Measurements from ENCODE around the gene MYO5A. TPM values are rescaled to one million over a fixed set of nuclear protein-coding genes. Genes with fewer than 3 reads are reported as not detected.
A peak's percentile ranks its signal among the peaks of the same experiment; 100 is the strongest.

MYO5A gene
- total and polyA plus RNA-seq, 3 experiments from 2014 or later: 15.8 to 37.3 (median 31.0) TPM

GRCh38 chr15:52437646-52438045 is 91.0 kb downstream of the MYO5A start:
- Histone ChIP-seq H3K9me3 (ENCODE audit: low read length) (no peaks in the 10 kb centered on the region), H3K27me3 (ENCODE audit: insufficient read depth, low read length, poor library complexity, severe bottlenecking) (no peaks in the 10 kb centered on the region), H3K4me3 (ENCODE audit: low read length) (no peak overlapping the region), H3K27ac (ENCODE audit: low read depth, low read length) (no peak overlapping the region), H3K36me3 (ENCODE audit: insufficient read depth, low read length) (no peaks in the 10 kb centered on the region), H3K4me1 (ENCODE audit: insufficient read depth, low read length) (no peaks in the 10 kb centered on the region)
- Mint-ChIP-seq H3K36me3 (peaks cover 0 to 6% (median 3%) of the 10 kb centered on the region in 3 donors), H3K9me3 (no peaks in the 10 kb centered on the region), H3K4me3 (no peak overlapping the region), H3K4me1 (peaks cover 41 to 69% (median 59%) of the 10 kb centered on the region in 3 donors), H3K27ac (peak overlapping the region in 3 of 8 donors; percentile 15 to 58 (median 39)), H3K27me3 (no peaks in the 10 kb centered on the region)
- POLR2A ChIA-PET: no interaction called here
- CTCF ChIA-PET: no interaction called here
- DNase-seq: no peak

- Mint-ChIP-seq H3K4me3 (no peak overlapping the region), H3K36me3 (peaks cover 0 to 7% (median 6%) of the 10 kb centered on the region in 3 donors), H3K27ac (no peak overlapping the region), H3K4me1 (peaks cover 42 to 68% (median 57%) of the 10 kb centered on the region in 3 donors), H3K27me3 (peaks cover 0 to 1% of the 10 kb centered on the region in 2 donors), H3K9me3 (no peaks in the 10 kb centered on the region)
- H3K4me3 ChIP-seq (ENCODE audit: low read length): no peak overlapping the region
- H3K9me3 ChIP-seq (ENCODE audit: low read length): no peaks in the 10 kb centered on the region
- H3K27me3 ChIP-seq (ENCODE audit: insufficient read depth, low read length, poor library complexity, severe bottlenecking): no peaks in the 10 kb centered on the region
- no peaks in the 10 kb centered on the region for H3K4me1 ChIP-seq (ENCODE audit: insufficient read depth, low read length)
- no peak overlapping the region for H3K27ac ChIP-seq (ENCODE audit: low read depth, low read length)
- H3K36me3 ChIP-seq (ENCODE audit: insufficient read depth, low read length): no peaks in the 10 kb centered on the region
- CTCF ChIA-PET: no interaction called here
- DNase-seq: no peak
- POLR2A ChIA-PET: no interaction called here
Observed at GRCh38 chr15:52436981-52437380, 91.7 kb downstream of the MYO5A start.

- Histone ChIP-seq H3K4me1 (ENCODE audit: insufficient read depth, low read length) (no peaks in the 10 kb centered on the region), H3K9me3 (ENCODE audit: low read length) (no peaks in the 10 kb centered on the region), H3K27me3 (ENCODE audit: insufficient read depth, low read length, poor library complexity, severe bottlenecking) (no peaks in the 10 kb centered on the region), H3K27ac (ENCODE audit: low read depth, low read length) (no peak overlapping the region), H3K4me3 (ENCODE audit: low read length) (no peak overlapping the region), H3K36me3 (ENCODE audit: insufficient read depth, low read length) (no peaks in the 10 kb centered on the region)
- Mint-ChIP-seq H3K27ac (no peak overlapping the region), H3K36me3 (peaks cover 0 to 15% (median 10%) of the 10 kb centered on the region in 3 donors), H3K27me3 (peaks cover 0 to 1% of the 10 kb centered on the region in 2 donors), H3K9me3 (no peaks in the 10 kb centered on the region), H3K4me3 (no peak overlapping the region), H3K4me1 (peaks cover 31 to 53% (median 41%) of the 10 kb centered on the region in 3 donors)
- ChIA-PET CTCF (interaction anchor here (0.7 kb wide), 2 partner anchors 52 to 187 kb away, joined by 3 to 4 read pairs; no protein-coding TSS in a partner anchor), POLR2A (no interaction called here)
- no peak for DNase-seq
Observed at GRCh38 chr15:52434885-52435284, 93.8 kb downstream of the MYO5A start.

GRCh38 chr15:52428297-52428696 is 100.4 kb downstream of the MYO5A start:
- CTCF ChIA-PET: no interaction called here
- H3K9me3 ChIP-seq (ENCODE audit: low read length): no peaks in the 10 kb centered on the region
- no peak overlapping the region for H3K4me3 ChIP-seq (ENCODE audit: low read length)
- no peaks in the 10 kb centered on the region for H3K36me3 ChIP-seq (ENCODE audit: insufficient read depth, low read length)
- no peaks in the 10 kb centered on the region for H3K4me1 ChIP-seq (ENCODE audit: insufficient read depth, low read length)
- Mint-ChIP-seq H3K27ac (no peak overlapping the region), H3K36me3 (peaks cover 5 to 60% (median 22%) of the 10 kb centered on the region in 3 donors), H3K9me3 (no peaks in the 10 kb centered on the region), H3K4me1 (peaks cover 7 to 10% (median 7%) of the 10 kb centered on the region in 3 donors), H3K4me3 (no peak overlapping the region), H3K27me3 (peaks cover 0 to 1% of the 10 kb centered on the region in 2 donors)
- no peak overlapping the region for H3K27ac ChIP-seq (ENCODE audit: low read depth, low read length)
- no peak for DNase-seq
- POLR2A ChIA-PET: no interaction called here
- no peaks in the 10 kb centered on the region for H3K27me3 ChIP-seq (ENCODE audit: insufficient read depth, low read length, poor library complexity, severe bottlenecking)

- H3K4me1 Mint-ChIP-seq: peaks cover 5 to 7% (median 6%) of the 10 kb centered on the region in 3 donors
- H3K27me3 Mint-ChIP-seq: peaks cover 0 to 1% of the 10 kb centered on the region in 2 donors
- Histone ChIP-seq H3K27me3 (ENCODE audit: insufficient read depth, low read length, poor library complexity, severe bottlenecking) (no peaks in the 10 kb centered on the region), H3K36me3 (ENCODE audit: insufficient read depth, low read length) (no peaks in the 10 kb centered on the region), H3K4me1 (ENCODE audit: insufficient read depth, low read length) (no peaks in the 10 kb centered on the region), H3K9me3 (ENCODE audit: low read length) (no peaks in the 10 kb centered on the region), H3K27ac (ENCODE audit: low read depth, low read length) (no peak overlapping the region), H3K4me3 (ENCODE audit: low read length) (no peak overlapping the region)
- DNase-seq: no peak
- no peak overlapping the region for H3K27ac Mint-ChIP-seq
- CTCF ChIA-PET: no interaction called here
- POLR2A ChIA-PET: no interaction called here
- H3K9me3 Mint-ChIP-seq: no peaks in the 10 kb centered on the region
- H3K36me3 Mint-ChIP-seq: peaks cover 5 to 61% (median 22%) of the 10 kb centered on the region in 3 donors
- no peak overlapping the region for H3K4me3 Mint-ChIP-seq
Observed at GRCh38 chr15:52427804-52428203, 100.9 kb downstream of the MYO5A start.

- Histone ChIP-seq H3K4me3 (ENCODE audit: low read length) (no peak overlapping the region), H3K27me3 (ENCODE audit: insufficient read depth, low read length, poor library complexity, severe bottlenecking) (no peaks in the 10 kb centered on the region), H3K27ac (ENCODE audit: low read depth, low read length) (no peak overlapping the region), H3K4me1 (ENCODE audit: insufficient read depth, low read length) (no peaks in the 10 kb centered on the region), H3K9me3 (ENCODE audit: low read length) (no peaks in the 10 kb centered on the region), H3K36me3 (ENCODE audit: insufficient read depth, low read length) (no peaks in the 10 kb centered on the region)
- peak overlapping the region in 1 of 8 donors; percentile 32 for H3K27ac Mint-ChIP-seq
- H3K4me1 Mint-ChIP-seq: peaks cover 0 to 8% (median 3%) of the 10 kb centered on the region in 3 donors
- no peak for DNase-seq
- no peaks in the 10 kb centered on the region for H3K27me3 Mint-ChIP-seq
- CTCF ChIA-PET: no interaction called here
- H3K4me3 Mint-ChIP-seq: no peak overlapping the region
- H3K36me3 Mint-ChIP-seq: peaks cover 5 to 58% (median 25%) of the 10 kb centered on the region in 3 donors
- no peaks in the 10 kb centered on the region for H3K9me3 Mint-ChIP-seq
- POLR2A ChIA-PET: no interaction called here
Observed at GRCh38 chr15:52424856-52425431, 103.7 kb downstream of the MYO5A start.

DNA sequence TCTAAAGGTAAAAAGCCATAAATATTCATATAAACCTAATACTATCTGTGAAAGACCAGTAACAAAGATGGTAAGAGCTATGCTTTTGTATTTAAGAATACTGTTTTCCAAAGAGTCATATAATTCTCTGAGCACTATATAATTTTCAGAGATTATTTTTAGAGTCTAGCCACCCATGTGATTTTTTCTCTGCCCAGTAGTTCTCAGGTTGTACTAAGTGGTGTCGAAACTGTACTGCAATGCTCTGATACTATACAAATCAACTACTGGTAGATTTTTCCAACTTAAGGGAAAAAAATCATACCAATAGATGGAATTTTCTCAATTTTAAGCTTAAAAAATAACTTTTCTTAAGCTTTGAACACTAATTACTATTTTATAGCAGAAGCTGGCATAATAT is 104.8 kb downstream of the MYO5A start:
- no peak overlapping the region for H3K4me3 ChIP-seq (ENCODE audit: low read length)
- H3K27ac Mint-ChIP-seq: no peak overlapping the region
- no peak overlapping the region for H3K4me3 Mint-ChIP-seq
- ChIA-PET POLR2A (no interaction called here), CTCF (no interaction called here)
- H3K9me3 ChIP-seq (ENCODE audit: low read length): no peaks in the 10 kb centered on the region
- no peaks in the 10 kb centered on the region for H3K4me1 ChIP-seq (ENCODE audit: insufficient read depth, low read length)
- H3K36me3 ChIP-seq (ENCODE audit: insufficient read depth, low read length): no peaks in the 10 kb centered on the region
- no peaks in the 10 kb centered on the region for H3K27me3 Mint-ChIP-seq
- no peak overlapping the region for H3K27ac ChIP-seq (ENCODE audit: low read depth, low read length)
- no peaks in the 10 kb centered on the region for H3K9me3 Mint-ChIP-seq
- H3K36me3 Mint-ChIP-seq: peaks cover 9 to 54% (median 26%) of the 10 kb centered on the region in 3 donors
- no peaks in the 10 kb centered on the region for H3K27me3 ChIP-seq (ENCODE audit: insufficient read depth, low read length, poor library complexity, severe bottlenecking)
- peaks cover 0 to 8% (median 3%) of the 10 kb centered on the region in 3 donors for H3K4me1 Mint-ChIP-seq
- DNase-seq: no peak

DNA sequence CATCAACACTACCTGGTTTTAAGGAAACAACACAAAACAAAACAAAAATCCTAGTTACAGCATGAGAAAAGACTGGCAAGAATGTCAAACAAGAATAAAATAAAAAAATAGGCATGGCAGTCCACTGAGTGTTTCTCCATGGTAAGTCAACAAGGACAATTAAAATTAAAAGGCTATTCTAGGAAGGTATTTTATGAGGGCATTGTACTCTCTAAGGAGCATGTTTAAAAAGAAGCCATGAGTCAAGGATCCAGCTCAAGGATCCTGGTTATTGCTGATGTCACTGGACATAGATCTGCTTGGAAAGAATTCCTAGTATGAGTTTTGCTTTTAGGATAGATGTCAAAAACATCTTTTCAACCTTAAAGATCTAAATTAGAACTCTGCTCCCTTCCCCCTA is 106.7 kb downstream of the MYO5A start:
- no peak overlapping the region for H3K4me3 Mint-ChIP-seq
- peak overlapping the region in 1 of 8 donors; percentile 17 for H3K27ac Mint-ChIP-seq
- ChIA-PET POLR2A (no interaction called here), CTCF (no interaction called here)
- Histone ChIP-seq H3K27me3 (ENCODE audit: insufficient read depth, low read length, poor library complexity, severe bottlenecking) (no peaks in the 10 kb centered on the region), H3K36me3 (ENCODE audit: insufficient read depth, low read length) (no peaks in the 10 kb centered on the region), H3K27ac (ENCODE audit: low read depth, low read length) (no peak overlapping the region), H3K4me3 (ENCODE audit: low read length) (no peak overlapping the region), H3K4me1 (ENCODE audit: insufficient read depth, low read length) (no peaks in the 10 kb centered on the region), H3K9me3 (ENCODE audit: low read length) (no peaks in the 10 kb centered on the region)
- no peak for DNase-seq
- H3K4me1 Mint-ChIP-seq: peaks cover 0 to 13% (median 3%) of the 10 kb centered on the region in 3 donors
- peaks cover 0 to 1% of the 10 kb centered on the region in 2 donors for H3K27me3 Mint-ChIP-seq
- H3K36me3 Mint-ChIP-seq: peaks cover 10 to 42% (median 18%) of the 10 kb centered on the region in 3 donors
- no peaks in the 10 kb centered on the region for H3K9me3 Mint-ChIP-seq
